ENCODE measurements around the gene SH3PXD2A.
A peak's percentile ranks its signal among the peaks of the same experiment; 100 is the strongest.

Gene SH3PXD2A

GRCh38 chr10:103717341-103718246 is 137.8 kb downstream of the SH3PXD2A start:
- DNase-seq, result no peak

- DNase-seq, result no peak
These were observed 138.9 kb downstream of the SH3PXD2A start for GRCh38 chr10:103716206-103717160.

- peak; percentile 77 for DNase-seq
These were observed 139.9 kb downstream of the SH3PXD2A start for GRCh38 chr10:103715430-103715829.

- DNase-seq, result no peak
These were observed 141.0 kb downstream of the SH3PXD2A start for GRCh38 chr10:103714232-103714891.

GRCh38 chr10:103713676-103714075 is 141.7 kb downstream of the SH3PXD2A start:
- DNase-seq, result no peak

- DNase-seq, result peak; percentile 69
These were observed 142.4 kb downstream of the SH3PXD2A start for GRCh38 chr10:103712898-103713498.

GRCh38 chr10:103712146-103712545 is 143.2 kb downstream of the SH3PXD2A start:
- DNase-seq, result no peak

- no peak for DNase-seq
These were observed 143.9 kb downstream of the SH3PXD2A start for GRCh38 chr10:103711351-103711994.

GRCh38 chr10:103710490-103710889 is 144.9 kb downstream of the SH3PXD2A start:
- DNase-seq, result no peak

- DNase-seq, result peak; percentile 52
These were observed 145.9 kb downstream of the SH3PXD2A start for GRCh38 chr10:103709341-103709920.

- no peak for DNase-seq
These were observed 146.6 kb downstream of the SH3PXD2A start for GRCh38 chr10:103708627-103709288.

GRCh38 chr10:103707956-103708626 is 147.3 kb downstream of the SH3PXD2A start:
- no peak for DNase-seq

- no peak for DNase-seq
These were observed 148.6 kb downstream of the SH3PXD2A start for GRCh38 chr10:103706762-103707161.

- no peak for DNase-seq
These were observed 149.3 kb downstream of the SH3PXD2A start for GRCh38 chr10:103706047-103706446.

- no peak for DNase-seq
These were observed 151.1 kb downstream of the SH3PXD2A start for GRCh38 chr10:103703941-103704919.

- no peak for DNase-seq
These were observed 153.8 kb downstream of the SH3PXD2A start for GRCh38 chr10:103701380-103702222.

GRCh38 chr10:103700436-103700715 is 155.0 kb downstream of the SH3PXD2A start:
- DNase-seq, result no peak
